GM12878 (cell line): ENCODE measurements around the gene GTPBP3. TPM values are rescaled to one million over a fixed set of nuclear protein-coding genes. Genes with fewer than 3 reads are reported as not detected.
A peak's percentile ranks its signal among the peaks of the same experiment; 100 is the strongest.

Source experiments
- CHD4 ChIP-seq: fragments of 200-600 bp; sonication (generic); IDR thresholded peaks from 2 replicates; pipeline ENCODE4 v1.6.1; 2016; ENCODE audit warnings: mild to moderate bottlenecking
- E2F4 ChIP-seq: IDR thresholded peaks from 2 replicates; pipeline ENCODE4 v1.6.1; 2012; ENCODE audit warnings: low read depth, low read length, improper control_type of control experiment
- EP300 ChIP-seq, 2 experiments: fragments of 150-350 bp in 1 of 2; IDR thresholded peaks; 2 replicates each; pipeline ENCODE4 v1.6.1; 2011 to 2012; ENCODE audit warnings: low read depth in 2 of 2, low read length in 2 of 2, borderline replicate concordance in 1 of 2, improper control_type of control experiment in 1 of 2, inconsistent platforms in 1 of 2; ENCODE audit not compliant: control insufficient read depth in 1 of 2
- FOXK2 ChIP-seq: fragments of 450-650 bp; IDR thresholded peaks from 2 replicates; pipeline ENCODE4 v1.6.1; 2017; ENCODE audit warnings: mild to moderate bottlenecking, moderate library complexity
- GATAD2B ChIP-seq: fragments of 450-650 bp; conservative IDR thresholded peaks from 2 replicates; pipeline ENCODE4 v1.6.1; 2017; ENCODE audit warnings: low read depth, mild to moderate bottlenecking, moderate library complexity
- KAT2A ChIP-seq: conservative IDR thresholded peaks from 2 replicates; pipeline ENCODE4 v1.6.1; 2011; ENCODE audit warnings: low read depth, low read length; ENCODE audit not compliant: control insufficient read depth
- NR2C1 ChIP-seq: fragments of 450-650 bp; IDR thresholded peaks from 2 replicates; pipeline ENCODE4 v1.6.1; 2017; ENCODE audit warnings: antibody characterized with exemption, mild to moderate bottlenecking, moderate library complexity
- NR2C2 ChIP-seq: IDR thresholded peaks from 2 replicates; pipeline ENCODE4 v1.6.1; 2011; ENCODE audit warnings: borderline replicate concordance, low read depth; ENCODE audit not compliant: control insufficient read depth, insufficient read length
- RB1 ChIP-seq: fragments of 450-650 bp; formaldehyde crosslinking; IDR thresholded peaks from 2 replicates; pipeline ENCODE4 v1.6.1; 2017; ENCODE audit warnings: mild to moderate bottlenecking, borderline replicate concordance
- RELA ChIP-seq: fragments of 450-650 bp; IDR thresholded peaks from 2 replicates; pipeline ENCODE4 v1.8.0; 2014; ENCODE audit warnings: borderline replicate concordance; ENCODE audit not compliant: partially characterized antibody
- RUNX3 ChIP-seq: IDR thresholded peaks from 2 replicates; pipeline ENCODE4 v1.6.1; 2012; ENCODE audit warnings: low read length, inconsistent platforms
- STAT1 ChIP-seq: fragments of 450-650 bp; conservative IDR thresholded peaks from 2 replicates; pipeline ENCODE4 v1.6.1; 2014; ENCODE audit warnings: antibody characterized with exemption, mild to moderate bottlenecking
- TCF7 ChIP-seq: IDR thresholded peaks from 2 replicates; pipeline ENCODE4 v1.6.1; 2014; ENCODE audit warnings: antibody characterized with exemption, borderline replicate concordance
- ZBTB33 ChIP-seq: fragments of 450-650 bp; IDR thresholded peaks from 2 replicates; pipeline ENCODE4 v1.6.1; 2017; ENCODE audit warnings: mild to moderate bottlenecking
- ZNF592 ChIP-seq: fragments of 450-650 bp; IDR thresholded peaks from 2 replicates; pipeline ENCODE4 v1.6.1; 2017; ENCODE audit warnings: mild to moderate bottlenecking, moderate library complexity
- ZNF687 ChIP-seq: fragments of 450-650 bp; IDR thresholded peaks from 2 replicates; pipeline ENCODE4 v1.6.1; 2017; ENCODE audit warnings: mild to moderate bottlenecking, moderate library complexity
- ZSCAN29 ChIP-seq: fragments of 450-650 bp; IDR thresholded peaks from 2 replicates; pipeline ENCODE4 v1.6.1; 2017; ENCODE audit warnings: mild to moderate bottlenecking, moderate library complexity
- polyA plus RNA-seq, 11 experiments: library from polyadenylated mRNA; depleted of rRNA in 4 of 11; unstranded in 6 of 11; stranded (reverse) in 5 of 11; fragments of >200 nt; fragmentation: Nextera tagmentation in 4 of 11; fragmentation: Illumina TruSeq in 1 of 11; extraction: Ambion mirVana in 4 of 11; extraction: Trizol in 1 of 11; gene quantifications; 1 replicate in 1 of 11; 2 replicates in 10 of 11; pipeline versions ENCODE4 v1.2.1 to v1.2.3, GENCODE V29; 2011 to 2016; ENCODE audit warnings: inconsistent platforms in 2 of 11, missing spikeins in 2 of 11, low read depth in 1 of 11
- total RNA-seq, 4 experiments: library from RNA; depleted of rRNA in 3 of 4; stranded (reverse); fragments of >200 nt in 3 of 4; fragmentation: Illumina TruSeq in 1 of 4; extraction: Trizol in 1 of 4; gene quantifications; 2 replicates each; pipeline versions ENCODE4 v1.2.1 to v1.2.3, GENCODE V29; 2013 to 2021

The GTPBP3 gene
- total and polyA plus RNA-seq, 10 of the 15 experiments (the other 5 are each of a cell fraction or from before 2014, with no cell fraction given) = 2.9 to 46.8 (median 15.4) TPM

GRCh38 chr19:17334414-17335409 lies 2.6 kb upstream of the GTPBP3 start, which contains the start of gene ANO8 (continued):
- TF ChIP-seq RB1 = peak; percentile 65; the same call in 1 of the 2 replicates
- no peak; the same call in 1 of the 2 replicates for TF ChIP-seq ZNF592
- no peak for TF ChIP-seq STAT1
- TF ChIP-seq TCF7 = no peak
- no peak for TF ChIP-seq NR2C2
- TF ChIP-seq GATAD2B = peak; percentile 94
- TF ChIP-seq EP300 (IDR thresholded peaks at IDR 0.05; ENCODE audit: borderline replicate concordance in 1 of 2, control insufficient read depth in 1 of 2, low read depth in 2 of 2, low read length in 2 of 2) = no peak
- TF ChIP-seq ZBTB33 = no peak
- TF ChIP-seq E2F4 = 0 out of 2 replicates have a peak, but pooled peaks have one; percentile 36
- peak; percentile 68 for TF ChIP-seq ZNF687
- no peak for TF ChIP-seq RELA
- 0 out of 2 replicates have a peak, but pooled peaks have one; percentile 61 for TF ChIP-seq ZSCAN29
- TF ChIP-seq FOXK2 = no peak
- TF ChIP-seq CHD4 = no peak
- peak; percentile 60 for TF ChIP-seq RUNX3
- peak; percentile 20; the same call in 1 of the 2 replicates for TF ChIP-seq NR2C1
- no peak for TF ChIP-seq KAT2A
